Brain pericyte (primary cell): Measurements from ENCODE around the gene SLC9A7.
"Not testable (repeated sequence)": the region's sequence is repeated elsewhere in the genome, so short reads cannot be mapped to it uniquely, and the experiment has no call there.

Source experiments
- DNase-seq: peaks from one replicate; pipeline ENCODE4 v3.0.0-alpha.2; 2012; ENCODE audit warnings: low read depth, low spot score

The SLC9A7 gene

DNA sequence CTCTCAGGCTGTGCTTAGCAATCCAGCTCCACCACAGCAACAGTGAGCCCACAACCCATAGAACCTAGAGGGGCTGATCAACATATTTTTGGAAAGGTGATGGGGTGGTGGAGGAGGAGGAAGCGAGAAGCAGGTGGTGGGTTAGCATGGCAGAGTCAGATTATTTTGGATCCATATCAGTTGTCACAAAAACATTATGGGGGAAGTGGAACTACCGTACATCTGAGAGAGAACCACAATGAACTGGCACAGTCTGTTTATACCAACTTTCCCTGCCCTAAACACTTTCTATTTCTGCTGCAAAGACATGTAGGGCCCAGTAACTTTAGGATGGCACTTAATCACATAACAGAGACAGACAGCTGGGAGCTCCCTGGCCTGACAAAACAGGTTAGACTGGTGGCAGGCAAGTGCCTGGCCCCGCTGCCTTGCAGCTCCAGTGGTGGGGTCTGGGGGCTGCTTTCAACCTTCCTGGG, 4.3 kb downstream of the SLC9A7 start:
- DNase-seq = no peak

DNA sequence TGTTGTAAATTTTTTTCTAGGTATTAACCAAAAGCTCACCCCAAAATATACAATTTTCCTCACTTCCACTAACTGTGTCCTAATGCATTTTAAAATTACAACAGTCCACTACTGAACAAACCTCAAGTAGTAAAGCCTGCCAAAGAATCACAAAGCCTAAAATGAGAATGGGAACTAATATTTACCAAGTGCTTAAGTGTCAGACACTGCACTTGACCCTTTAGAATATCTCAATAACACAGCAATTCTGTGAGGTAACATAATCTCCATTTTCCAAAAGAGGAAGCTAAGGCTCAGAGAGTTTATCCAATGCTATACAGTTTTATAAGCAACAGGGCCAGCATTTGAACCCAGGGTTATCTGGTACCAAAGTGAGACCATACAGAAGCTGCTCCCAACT, 4.9 kb downstream of the SLC9A7 start:
- no peak for DNase-seq

DNA sequence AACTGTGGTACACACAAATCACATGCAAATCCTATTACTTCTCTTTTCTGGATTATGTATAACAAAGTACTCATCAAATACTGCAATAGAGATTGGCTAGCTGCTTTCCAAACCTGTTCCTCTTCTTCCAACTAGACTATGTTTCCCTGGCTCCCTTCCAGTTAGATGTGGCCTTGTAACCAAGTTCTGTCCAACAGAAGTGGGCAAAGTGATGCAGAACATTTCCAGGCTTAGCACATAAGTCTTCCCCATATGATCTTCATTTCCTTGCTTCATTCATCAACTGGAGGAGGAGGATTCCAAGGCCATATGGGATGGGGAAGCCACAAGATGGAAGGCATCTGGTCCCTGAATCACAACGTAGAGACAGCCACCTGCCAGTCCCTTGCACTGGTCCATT, 8.0 kb downstream of the SLC9A7 start:
- no peak for DNase-seq

DNA sequence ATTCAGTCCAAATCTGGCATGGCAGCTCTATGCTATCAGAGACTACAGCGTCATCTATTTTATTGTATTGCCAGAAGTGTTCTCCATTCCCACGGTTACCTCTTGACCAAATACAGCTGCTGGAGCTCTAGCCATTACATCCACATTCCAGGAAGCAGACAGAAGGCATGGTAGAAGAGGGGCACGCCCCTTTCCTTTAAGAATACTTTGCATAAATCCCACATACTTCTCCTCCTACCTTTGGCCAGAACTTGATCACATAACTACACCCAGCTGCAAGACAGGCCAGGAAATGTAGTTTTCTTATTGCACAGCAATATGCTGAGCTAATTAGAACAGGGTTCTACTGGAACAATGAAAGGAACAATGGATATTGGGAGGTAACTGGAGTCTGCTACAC, 14.9 kb downstream of the SLC9A7 start:
- no peak for DNase-seq

DNA sequence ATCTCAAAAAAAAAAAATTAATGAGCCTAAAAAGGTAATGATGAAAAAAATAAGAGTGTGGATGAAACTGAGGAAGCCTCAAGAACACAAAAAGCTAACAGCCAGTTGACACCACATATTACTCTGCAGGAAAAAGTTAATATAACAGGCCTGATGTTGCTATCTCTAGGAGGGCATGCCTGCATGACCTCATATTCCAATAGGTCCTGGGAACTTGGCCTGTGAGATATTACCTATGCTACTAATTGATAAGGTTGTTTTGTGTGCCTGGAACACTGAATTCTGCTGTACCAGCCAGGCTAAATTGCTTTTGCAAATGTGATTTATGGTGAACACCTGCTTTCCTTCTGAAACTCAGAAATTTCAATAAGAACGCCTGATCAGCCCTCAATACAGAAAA, 15.9 kb downstream of the SLC9A7 start:
- DNase-seq = no peak

DNA sequence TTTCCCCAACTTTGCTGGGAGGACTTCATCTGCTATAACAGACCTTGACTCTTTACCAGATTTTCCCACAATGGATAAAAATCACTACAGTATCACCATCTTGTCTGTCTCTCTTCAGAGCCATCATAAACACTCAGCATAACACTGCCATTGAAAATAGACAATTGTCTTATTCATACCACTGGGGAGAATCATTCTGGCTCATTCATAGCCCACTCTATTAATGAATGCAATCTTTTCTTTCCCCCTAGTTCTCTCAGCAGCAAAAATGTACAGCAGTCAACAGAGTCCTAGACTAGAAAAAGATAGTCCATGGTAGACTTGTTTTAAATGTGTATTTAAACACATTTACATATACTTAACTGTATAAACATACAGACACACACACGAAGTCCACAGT, 19.2 kb downstream of the SLC9A7 start:
- DNase-seq = no peak

DNA sequence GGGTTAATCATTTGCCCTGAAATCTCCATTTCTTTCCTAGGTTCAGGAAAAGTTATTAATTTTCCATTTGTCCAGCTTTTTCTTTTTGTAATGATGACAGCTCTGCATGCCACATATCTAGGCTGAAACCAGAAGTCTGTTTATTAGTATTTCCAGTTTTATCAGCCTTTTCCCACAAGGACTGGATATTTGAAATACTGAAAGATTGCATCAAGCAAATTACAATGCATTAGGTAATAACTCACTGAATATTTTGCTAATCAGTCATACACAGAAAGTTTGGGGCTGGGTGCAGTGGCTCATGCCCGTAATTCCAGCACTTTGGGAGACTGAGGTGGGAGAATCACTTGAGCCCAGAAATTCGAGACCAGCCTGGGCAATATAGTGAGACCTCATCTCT, 21.5 kb downstream of the SLC9A7 start:
- no peak for DNase-seq

DNA sequence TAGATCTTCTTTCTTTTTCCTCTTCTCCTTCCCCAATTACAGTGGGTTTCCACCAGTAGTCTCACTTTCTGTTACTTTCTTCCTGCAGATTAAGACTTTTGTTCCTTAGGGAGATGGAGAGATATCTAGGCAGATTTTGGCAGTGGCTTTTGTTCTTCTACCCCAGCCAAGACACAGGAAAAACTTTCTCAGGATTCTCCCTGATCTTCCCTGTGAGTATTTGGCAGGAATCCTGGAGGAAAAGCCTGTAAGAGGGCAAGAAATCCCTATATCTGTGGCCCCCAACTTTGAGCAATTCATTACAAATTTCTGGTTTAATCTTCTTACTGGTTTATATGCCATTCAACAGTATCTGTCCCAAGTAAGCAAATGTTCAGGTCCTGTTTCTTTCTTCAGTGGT, 21.9 kb downstream of the SLC9A7 start:
- no peak for DNase-seq

DNA sequence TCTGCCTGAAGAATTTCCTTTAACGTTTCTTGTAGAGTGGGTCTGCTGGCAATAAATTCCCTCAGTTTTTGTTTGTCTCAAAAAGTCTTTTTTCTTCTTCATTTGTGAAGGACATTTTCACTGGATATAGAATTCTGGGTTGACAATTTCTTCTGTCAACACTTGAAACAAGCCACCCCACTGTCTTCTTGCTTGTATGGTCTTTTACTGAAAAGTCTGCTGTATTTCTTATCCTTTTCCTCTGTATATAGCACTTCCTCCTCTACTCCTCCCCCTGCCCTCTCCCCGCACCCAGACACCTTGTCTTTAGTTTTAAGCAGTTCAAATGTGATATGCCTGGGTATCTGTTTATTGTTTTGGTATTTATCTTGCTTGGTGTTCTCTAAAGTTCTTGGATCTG, 23.3 kb downstream of the SLC9A7 start:
- no peak for DNase-seq

DNA sequence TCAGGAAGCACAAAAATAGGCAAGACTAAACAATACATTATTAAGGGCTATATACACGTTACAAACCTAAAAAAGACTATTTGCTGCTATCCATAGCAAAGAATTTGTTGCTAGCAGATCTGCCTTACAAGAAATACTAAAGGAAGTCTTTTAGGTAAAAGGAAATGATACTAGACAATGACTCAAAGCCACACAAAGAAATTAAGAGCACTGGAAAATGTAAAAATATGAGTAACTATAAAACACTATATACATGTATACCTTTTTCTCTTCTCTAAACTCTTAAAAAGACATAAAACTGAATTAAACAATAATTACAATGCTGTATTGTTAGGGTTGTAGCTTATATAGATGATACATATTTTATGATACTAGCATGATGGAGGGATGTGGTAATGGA, 25.7 kb downstream of the SLC9A7 start:
- DNase-seq = no peak

DNA sequence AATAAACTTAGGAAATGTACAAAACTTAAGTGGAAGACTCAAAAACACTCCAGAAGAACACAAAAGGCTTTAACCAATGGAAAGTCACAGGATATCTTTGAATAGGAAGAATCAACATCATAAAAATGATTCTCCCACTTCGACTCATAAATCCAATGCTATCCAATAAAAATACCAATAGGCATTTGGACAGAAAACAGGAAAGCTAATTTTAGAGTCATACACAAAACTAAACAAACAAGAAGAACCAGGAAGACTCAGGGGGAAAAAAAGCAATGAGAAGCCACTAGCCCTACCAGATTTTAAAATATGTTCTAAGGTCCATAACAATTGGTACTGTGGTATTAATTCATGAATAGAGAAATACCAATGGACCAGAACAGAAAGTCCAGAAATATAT, 28.2 kb downstream of the SLC9A7 start:
- no peak for DNase-seq

DNA sequence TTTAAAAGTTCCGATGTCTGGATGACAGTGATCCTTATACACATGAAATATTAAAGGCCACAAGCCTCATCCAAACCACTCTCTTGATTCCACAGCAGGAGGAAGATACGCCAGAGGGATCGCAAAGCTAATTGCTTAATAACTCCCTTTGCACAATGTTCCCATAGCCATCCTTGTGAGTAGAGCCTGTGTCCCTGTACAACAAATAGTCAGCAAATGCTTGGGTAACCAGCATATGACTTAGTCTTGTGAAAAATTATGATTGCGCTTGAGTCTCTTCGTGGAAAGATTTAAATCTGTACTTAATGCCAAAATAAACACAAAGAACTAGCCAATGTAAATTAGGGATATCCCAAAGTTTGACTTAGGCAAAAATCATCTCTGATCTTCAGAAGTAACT, 31.5 kb downstream of the SLC9A7 start:
- DNase-seq = no peak

DNA sequence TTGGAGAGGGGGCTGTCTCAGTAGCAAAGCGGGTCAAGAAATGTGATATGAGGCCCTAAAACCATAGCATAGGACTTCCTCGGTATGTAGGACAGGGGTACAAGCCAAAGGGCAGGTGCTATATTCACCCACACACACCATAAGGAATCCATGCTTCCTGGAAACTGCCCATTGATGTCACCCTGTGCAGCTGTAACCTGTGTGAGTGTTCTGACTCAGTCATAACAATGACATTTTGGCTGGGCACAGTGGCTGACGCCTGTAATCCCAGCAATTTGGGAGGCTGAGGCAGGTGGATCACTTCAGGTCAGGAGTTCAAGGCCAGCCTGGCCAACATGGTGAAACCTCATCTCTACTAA, 35.4 kb downstream of the SLC9A7 start:
- not testable (repeated sequence) for DNase-seq

DNA sequence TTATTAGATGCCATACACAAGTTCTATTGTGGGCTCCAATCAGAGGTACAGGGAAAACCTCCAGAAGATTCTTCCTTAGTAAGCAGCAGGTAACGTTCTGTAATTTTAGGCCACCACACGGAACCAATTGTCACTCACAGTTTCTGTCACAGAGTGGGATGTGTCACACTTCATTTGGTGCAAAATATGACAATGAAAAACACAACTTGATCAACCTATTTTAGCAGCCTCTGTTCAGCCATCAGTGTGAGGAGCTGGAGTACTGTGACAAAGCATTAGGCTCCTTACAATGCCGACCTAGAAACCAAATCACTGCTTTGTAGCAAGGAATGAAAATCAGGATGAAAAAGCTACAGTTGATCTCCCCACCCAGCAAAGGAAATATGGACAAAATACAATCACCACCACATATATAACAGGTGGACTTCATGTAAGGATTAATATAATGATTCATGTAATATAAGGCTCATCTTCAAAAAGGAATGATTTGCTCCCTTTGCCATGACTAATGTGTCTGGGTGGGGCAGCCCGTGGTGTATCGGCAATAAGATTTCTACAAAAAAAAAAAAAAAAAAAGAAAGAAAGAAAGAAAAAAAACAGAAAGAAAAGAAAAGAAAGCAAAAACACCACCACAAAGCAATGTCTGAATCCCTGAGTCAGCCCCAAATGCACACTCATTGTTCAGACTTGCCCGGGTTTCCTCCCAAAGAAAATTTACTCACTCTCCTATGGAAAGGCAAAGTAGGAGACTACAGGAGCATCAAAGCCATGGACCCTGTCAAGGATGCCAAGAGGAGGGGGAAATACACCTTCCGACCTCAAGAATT, 36.0 kb downstream of the SLC9A7 start:
- no peak for DNase-seq

DNA sequence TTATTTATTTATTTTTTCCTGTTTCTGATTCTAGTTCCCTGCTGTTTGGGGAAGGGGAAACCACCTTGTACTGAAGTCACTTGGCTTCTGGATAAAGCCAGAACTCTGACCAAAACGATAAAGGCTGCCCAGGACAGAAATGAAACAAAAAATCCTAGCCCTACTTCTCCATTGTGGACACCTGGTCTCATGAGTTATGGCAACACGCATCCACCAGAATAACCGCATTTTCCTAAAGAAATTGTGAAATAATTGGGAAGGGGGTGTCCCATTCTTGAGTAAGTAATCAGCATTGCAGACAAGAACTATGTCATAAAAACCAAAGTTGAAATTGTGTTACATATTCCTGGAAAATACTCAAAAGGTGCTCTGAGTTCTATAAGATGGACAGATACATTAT, 42.1 kb downstream of the SLC9A7 start:
- DNase-seq = no peak

DNA sequence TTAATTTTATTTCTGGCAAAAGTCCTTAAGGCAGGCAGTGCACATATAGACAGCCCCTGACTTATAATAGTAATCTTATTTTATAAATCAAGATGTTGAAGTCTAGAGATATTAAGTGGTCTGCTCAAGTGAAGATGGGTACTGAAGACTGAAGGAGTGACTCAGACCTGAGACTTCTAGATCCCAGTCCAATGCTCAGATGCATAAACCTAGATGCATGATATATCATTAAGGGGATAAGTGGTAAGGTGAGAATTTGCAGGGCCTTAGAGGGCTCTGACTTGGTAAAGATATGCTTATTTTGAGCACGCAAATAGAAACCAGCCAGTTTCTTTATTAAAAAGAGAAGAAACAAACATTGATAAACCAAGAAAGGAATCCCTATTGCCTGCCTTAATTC, 42.9 kb downstream of the SLC9A7 start:
- DNase-seq = no peak

DNA sequence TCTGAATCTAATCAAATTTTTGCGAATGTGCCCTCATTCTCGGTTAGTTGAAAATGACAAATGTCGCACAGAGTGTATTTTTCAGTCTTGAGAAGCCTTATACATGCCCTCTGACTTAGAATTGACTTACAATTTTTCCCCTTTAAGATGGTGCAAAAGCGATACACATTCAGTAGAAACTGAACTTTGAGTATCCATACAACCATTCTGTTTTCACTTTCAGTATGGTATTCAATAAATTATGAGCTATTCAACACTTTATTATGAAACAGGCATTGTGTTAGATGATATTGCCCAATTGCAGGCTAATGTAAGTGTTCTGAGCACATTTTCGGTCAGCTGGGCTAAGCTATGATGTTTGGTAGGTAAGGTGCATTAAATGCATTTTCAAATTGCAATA, 43.4 kb downstream of the SLC9A7 start:
- DNase-seq = no peak

DNA sequence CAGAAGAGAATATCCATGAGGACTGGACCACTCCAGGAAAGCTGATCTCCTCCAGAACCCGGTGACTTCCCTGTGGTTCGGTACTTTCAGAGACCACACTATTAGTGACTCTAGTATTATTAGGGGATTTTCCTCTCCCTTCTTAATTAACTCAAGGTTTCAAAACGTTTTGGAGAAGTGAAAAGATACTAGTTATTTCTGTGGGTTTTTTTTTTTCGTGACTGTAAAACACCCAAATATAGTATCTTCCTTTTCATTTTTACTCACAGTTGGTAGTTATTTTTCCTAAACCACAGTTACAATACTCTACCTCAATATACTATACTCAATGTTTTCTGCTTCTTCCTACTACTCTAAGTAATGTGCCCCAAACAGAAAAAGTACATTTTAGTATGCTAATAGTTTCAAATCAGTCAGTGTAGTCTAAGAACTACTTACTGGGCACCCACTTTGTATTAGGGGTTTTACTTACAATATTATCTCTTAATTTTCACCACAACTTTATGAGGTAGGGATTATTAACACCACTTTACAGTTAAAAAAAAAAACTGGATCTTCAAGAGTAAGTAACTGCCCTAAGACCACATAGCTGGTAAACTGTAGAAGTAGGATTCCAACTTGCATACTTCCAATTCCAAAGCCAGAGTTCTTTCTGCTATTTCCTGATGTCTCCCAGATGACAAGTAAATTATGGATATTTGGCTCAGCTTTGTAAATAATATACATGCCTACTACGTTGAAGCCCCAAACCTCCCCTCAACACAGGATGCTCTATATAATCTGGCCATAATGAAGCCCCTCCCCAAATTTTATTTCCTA, 45.0 kb downstream of the SLC9A7 start:
- DNase-seq = no peak

DNA sequence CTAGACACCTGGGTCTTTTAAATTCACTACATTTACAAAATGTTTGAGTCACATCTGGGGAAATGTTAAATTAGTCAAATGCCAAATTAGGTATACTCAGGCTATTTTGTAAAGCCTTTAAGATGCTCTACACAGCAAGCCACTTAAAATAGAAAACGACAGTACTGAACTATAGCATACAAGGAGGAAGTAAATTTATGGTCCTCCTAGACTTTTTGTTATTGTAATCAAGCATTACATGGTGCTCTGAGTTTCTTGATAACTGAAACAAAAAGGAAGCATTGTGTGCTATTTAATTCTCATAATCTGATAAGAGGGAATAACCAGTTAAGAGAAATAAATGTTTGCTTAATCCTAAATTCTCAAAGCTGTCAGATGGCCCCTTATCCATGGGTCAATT, 46.2 kb downstream of the SLC9A7 start:
- no peak for DNase-seq

DNA sequence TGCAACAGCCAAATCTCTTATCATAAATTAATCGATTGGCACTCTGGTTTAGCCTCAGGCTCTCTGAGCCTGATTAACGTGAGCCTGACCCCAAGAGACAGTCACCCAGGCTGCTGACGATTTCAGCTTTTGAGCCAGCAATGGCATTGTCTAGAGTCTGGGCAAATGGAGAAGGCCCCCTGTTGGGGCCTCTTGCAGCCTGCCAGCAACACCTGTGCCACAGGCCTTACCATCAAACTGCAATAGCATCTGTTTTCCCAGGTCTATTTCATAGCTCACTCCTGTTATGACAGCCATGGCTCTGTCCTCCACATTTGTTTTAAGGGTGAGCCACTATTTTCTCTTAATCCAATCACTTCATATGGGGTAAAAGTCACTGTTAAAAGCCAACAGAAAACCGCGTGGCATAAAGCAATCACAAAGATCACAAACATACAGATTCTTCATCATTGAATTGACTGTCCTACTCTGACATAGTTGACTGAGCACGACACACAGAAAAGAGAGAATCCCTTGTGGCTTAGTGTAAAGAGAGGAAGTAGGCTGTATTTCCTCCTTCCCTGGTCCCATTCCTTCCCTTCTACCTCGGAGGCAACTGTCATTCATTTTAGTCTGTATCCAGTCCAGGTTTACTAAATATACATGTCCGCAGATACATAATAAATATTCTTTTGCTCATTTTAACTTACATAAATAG, 47.8 kb downstream of the SLC9A7 start:
- DNase-seq = no peak

DNA sequence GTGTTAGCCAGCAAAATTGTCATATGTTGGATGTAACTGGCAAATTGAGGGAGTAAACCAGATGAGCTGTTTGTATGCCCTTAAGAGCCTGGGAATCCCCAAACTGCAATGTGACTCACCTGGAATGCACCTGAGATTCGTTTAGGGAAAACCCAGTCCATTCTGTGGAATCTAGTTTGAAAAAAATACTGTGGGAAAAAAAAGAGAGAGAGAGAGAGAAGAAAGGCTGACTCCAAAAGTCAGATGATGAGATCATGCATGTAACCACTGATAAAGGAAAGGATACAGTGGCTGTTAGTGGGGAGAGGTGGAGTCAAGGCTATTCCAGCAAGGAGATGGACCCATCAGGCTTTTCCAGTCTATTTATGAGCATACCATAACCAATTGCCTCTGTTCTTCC, 48.5 kb downstream of the SLC9A7 start:
- no peak for DNase-seq

DNA sequence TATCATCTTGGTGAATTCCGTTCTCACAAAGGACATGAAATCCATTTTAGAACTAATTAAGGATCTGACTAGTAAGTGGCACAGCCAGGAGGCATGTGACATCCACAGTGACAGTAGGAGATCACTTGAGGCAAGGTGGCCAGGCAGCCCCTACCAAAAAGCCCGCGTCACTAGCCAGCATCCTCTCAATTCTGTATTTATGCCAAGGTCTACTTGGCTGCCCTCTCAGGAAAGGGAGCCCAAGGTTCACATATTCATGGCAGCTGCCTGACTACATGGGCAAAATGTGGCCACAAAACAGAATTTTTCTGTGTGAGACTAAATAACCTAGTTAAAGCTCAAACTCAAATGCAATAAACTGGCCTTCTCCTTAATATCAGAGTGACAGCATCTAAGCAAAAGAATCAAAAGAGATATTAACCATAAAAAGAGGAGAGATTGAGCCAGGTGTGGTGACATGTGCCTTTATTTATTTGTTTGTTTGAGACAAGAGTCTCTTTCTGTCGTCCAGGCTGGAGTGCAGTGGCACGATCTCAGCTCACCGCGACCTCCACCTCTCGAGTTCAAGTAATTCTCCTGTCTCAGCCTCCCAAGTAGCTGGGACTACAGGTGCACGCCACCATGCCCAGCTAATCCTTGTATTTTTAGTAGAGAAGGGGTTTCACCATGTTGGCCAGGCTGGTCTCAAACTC, 51.5 kb downstream of the SLC9A7 start:
- no peak for DNase-seq
